GM12873 (cell line): ENCODE data around the gene RASGRP4.

Experiments
- TF ChIP-seq, protein P1 (sequence below): IDR thresholded peaks from 2 replicates; pipeline ENCODE4 v1.5.1; 2012; ENCODE audit warnings: low read depth, mild to moderate bottlenecking, moderate library complexity, low read length, control low read depth; ENCODE audit not compliant: insufficient read depth; ENCODE audit errors: missing control alignments

Gene RASGRP4

GRCh38 chr19:38464421-38465082 lies 38.5 kb upstream of the RASGRP4 start:
- TF ChIP-seq, protein P1, sequence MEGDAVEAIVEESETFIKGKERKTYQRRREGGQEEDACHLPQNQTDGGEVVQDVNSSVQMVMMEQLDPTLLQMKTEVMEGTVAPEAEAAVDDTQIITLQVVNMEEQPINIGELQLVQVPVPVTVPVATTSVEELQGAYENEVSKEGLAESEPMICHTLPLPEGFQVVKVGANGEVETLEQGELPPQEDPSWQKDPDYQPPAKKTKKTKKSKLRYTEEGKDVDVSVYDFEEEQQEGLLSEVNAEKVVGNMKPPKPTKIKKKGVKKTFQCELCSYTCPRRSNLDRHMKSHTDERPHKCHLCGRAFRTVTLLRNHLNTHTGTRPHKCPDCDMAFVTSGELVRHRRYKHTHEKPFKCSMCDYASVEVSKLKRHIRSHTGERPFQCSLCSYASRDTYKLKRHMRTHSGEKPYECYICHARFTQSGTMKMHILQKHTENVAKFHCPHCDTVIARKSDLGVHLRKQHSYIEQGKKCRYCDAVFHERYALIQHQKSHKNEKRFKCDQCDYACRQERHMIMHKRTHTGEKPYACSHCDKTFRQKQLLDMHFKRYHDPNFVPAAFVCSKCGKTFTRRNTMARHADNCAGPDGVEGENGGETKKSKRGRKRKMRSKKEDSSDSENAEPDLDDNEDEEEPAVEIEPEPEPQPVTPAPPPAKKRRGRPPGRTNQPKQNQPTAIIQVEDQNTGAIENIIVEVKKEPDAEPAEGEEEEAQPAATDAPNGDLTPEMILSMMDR, result no peak

DNA sequence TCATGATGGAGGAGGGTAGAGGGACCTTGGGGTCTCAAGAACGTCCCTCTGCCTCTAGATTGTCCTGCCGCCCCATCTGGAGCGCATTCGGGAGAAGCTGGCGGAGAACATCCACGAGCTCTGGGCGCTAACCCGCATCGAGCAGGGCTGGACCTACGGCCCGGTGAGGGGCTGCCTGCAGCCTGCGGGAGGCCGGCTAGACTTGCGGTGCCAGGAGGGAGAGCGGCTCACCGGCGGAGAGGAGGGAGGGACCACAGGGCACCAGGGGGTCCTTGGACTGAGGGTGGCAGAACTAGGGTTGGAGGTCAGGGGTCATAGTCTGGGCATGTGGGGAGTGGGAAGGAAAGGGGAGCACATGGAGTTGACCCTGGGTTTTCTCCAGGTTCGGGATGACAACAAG lies 37.3 kb upstream of the RASGRP4 start:
- TF ChIP-seq, protein P1, result no peak

- TF ChIP-seq, protein P1, result no peak
These were observed 33.0 kb upstream of the RASGRP4 start for GRCh38 chr19:38458991-38459390.

- TF ChIP-seq, protein P1, result no peak
These were observed 31.8 kb upstream of the RASGRP4 start for GRCh38 chr19:38457690-38458405.

DNA sequence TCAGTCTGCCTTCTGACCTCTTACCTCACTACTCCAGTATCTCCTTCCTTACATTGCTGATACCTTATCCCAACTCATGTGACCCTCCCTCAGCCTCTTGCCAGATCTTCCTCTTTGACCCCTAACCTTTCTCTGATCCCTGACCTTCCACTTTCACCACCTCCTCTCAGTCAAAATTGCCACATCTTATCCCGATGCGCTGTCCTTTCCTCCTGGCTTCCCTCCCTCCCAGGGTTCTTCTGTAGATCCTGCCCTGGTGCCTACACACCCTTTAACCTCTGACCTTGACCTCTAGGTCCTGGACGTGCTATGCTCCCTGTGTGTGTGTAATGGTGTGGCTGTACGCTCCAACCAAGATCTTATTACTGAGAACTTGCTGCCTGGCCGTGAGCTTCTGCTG lies 31.2 kb upstream of the RASGRP4 start:
- TF ChIP-seq, protein P1, result no peak

GRCh38 chr19:38455031-38455430 lies 29.0 kb upstream of the RASGRP4 start:
- TF ChIP-seq, protein P1, result no peak

- TF ChIP-seq, protein P1, result no peak
These were observed 27.6 kb upstream of the RASGRP4 start for GRCh38 chr19:38453596-38453995.
